Keratinocyte (primary cell): Measurements from ENCODE around the gene ADAM30. TPM values are rescaled to one million over a fixed set of nuclear protein-coding genes. Genes with fewer than 3 reads are reported as not detected.

Experiments used
- DNase-seq: peaks from one replicate; pipeline ENCODE4 v3.0.0-alpha.2; 2011; ENCODE audit warnings: low read depth, missing footprints, low spot score
- FAIRE-seq: peaks from 2 replicates; lab custom pipeline; 2011; peaks lifted over from hg19 to GRCh38; lab: Jason Lieb, UNC
- H2AFZ ChIP-seq: 2 replicates; pipeline ENCODE4 v1.6.0; 2012; ENCODE audit warnings: low read length, control low read depth, inconsistent platforms; ENCODE audit not compliant: control insufficient read depth
- H3K27ac ChIP-seq: 2 replicates; pipeline ENCODE4 v1.5.1; 2011; ENCODE audit warnings: low read length; ENCODE audit not compliant: control insufficient read depth, insufficient read depth
- H3K27me3 ChIP-seq: 3 replicates; pipeline ENCODE4 v1.6.0; 2011; ENCODE audit warnings: low read length; ENCODE audit not compliant: control insufficient read depth, insufficient read depth; ENCODE audit errors: extremely low read depth
- H3K36me3 ChIP-seq, 2 experiments: 2 replicates in 1 of 2; 3 replicates in 1 of 2; pipeline ENCODE4 v1.5.1; 2011; ENCODE audit warnings: low read length in 2 of 2, mild to moderate bottlenecking in 1 of 2; ENCODE audit not compliant: control insufficient read depth in 2 of 2, insufficient read depth in 2 of 2; ENCODE audit errors: extremely low read depth in 1 of 2
- H3K4me1 ChIP-seq: 3 replicates; pipeline ENCODE4 v1.5.1; 2011; ENCODE audit warnings: low read length; ENCODE audit not compliant: control insufficient read depth, insufficient read depth; ENCODE audit errors: extremely low read depth
- H3K4me2 ChIP-seq: 3 replicates; pipeline ENCODE4 v1.6.0; 2011; ENCODE audit warnings: low read depth, low read length; ENCODE audit not compliant: control insufficient read depth, insufficient read depth; ENCODE audit errors: extremely low read depth
- H3K4me3 ChIP-seq, 3 experiments: fragments of 200-600 bp in 1 of 3; sonication (generic) in 1 of 3; 2 replicates in 2 of 3; 3 replicates in 1 of 3; pipeline ENCODE4 v1.5.1; 2011 to 2016; ENCODE audit warnings: low read length in 3 of 3, mild to moderate bottlenecking in 3 of 3, control low read depth in 2 of 3, inconsistent platforms in 1 of 3, low read depth in 1 of 3, mixed read lengths in 1 of 3, mixed run types in 1 of 3, moderate library complexity in 1 of 3; ENCODE audit not compliant: control insufficient read depth in 2 of 3, insufficient read depth in 2 of 3; ENCODE audit errors: extremely low read depth in 1 of 3
- H3K79me2 ChIP-seq: 2 replicates; pipeline ENCODE4 v1.6.0; 2012; ENCODE audit warnings: low read length; ENCODE audit not compliant: control insufficient read depth, insufficient read depth
- H3K9ac ChIP-seq: 3 replicates; pipeline ENCODE4 v1.6.0; 2011; ENCODE audit warnings: low read length; ENCODE audit not compliant: control insufficient read depth, insufficient read depth; ENCODE audit errors: extremely low read depth
- H3K9me1 ChIP-seq: 3 replicates; pipeline ENCODE4 v1.6.0; 2011; ENCODE audit warnings: low read length; ENCODE audit not compliant: control insufficient read depth, insufficient read depth; ENCODE audit errors: extremely low read depth
- H3K9me3 ChIP-seq: 2 replicates; pipeline ENCODE4 v1.5.1; 2012; ENCODE audit warnings: low read depth, low read length; ENCODE audit not compliant: control insufficient read depth
- H4K20me1 ChIP-seq: 3 replicates; pipeline ENCODE4 v1.6.0; 2011; ENCODE audit warnings: low read length; ENCODE audit not compliant: control insufficient read depth, insufficient read depth; ENCODE audit errors: extremely low read depth
- CTCF ChIP-seq, 3 experiments: IDR thresholded peaks in 1 of 3; conservative IDR thresholded peaks in 1 of 3; optimal IDR thresholded peaks in 1 of 3; 2 replicates in 2 of 3; 3 replicates in 1 of 3; pipeline versions ENCODE3 to v1.5.1; 2011; ENCODE audit warnings: low read length in 3 of 3, mild to moderate bottlenecking in 3 of 3, moderate library complexity in 2 of 3, control low read depth in 1 of 3, inconsistent platforms in 1 of 3; ENCODE audit not compliant: insufficient read depth in 2 of 3; ENCODE audit errors: extremely low read depth in 1 of 3
- EZH2 ChIP-seq: IDR thresholded peaks from one replicate; pipeline ENCODE4 v1.6.1; 2012; ENCODE audit warnings: inconsistent platforms, mild to moderate bottlenecking, low read length, moderate library complexity
- dilution Hi-C: fragments of 300-500 bp; cut with MboI; formaldehyde crosslinking; loops from one replicate; pipeline ENCODE4 v1.7.0; 2020; ENCODE audit warnings: low sequenced_read_pairs; ENCODE audit not compliant: extremely low pct_ligation_motif_present
- polyA plus RNA-seq, 5 experiments: library from polyadenylated mRNA; depleted of rRNA in 3 of 5; stranded (reverse) in 3 of 5; stranded (forward) in 1 of 5; unstranded in 1 of 5; fragments of >200 nt; gene quantifications; 1 replicate in 1 of 5; 2 replicates in 3 of 5; 3 replicates in 1 of 5; pipeline versions ENCODE4 v1.2.1 to v1.2.3, GENCODE V29; 2011 to 2012; ENCODE audit warnings: missing spikeins in 2 of 5, low read depth in 1 of 5, low replicate concordance in 1 of 5

ADAM30 gene
- polyA plus RNA-seq, 1 donor (not counting 4 experiments of a cell fraction or from before 2014, with no cell fraction given): not detected

GRCh38 chr1:119878171-119878570, 18.1 kb downstream of the ADAM30 start:
- H3K9me1 ChIP-seq: no peaks in the 10 kb centered on the region

GRCh38 chr1:119874186-119874585, 22.1 kb downstream of the ADAM30 start:
- peak; percentile 69 for FAIRE-seq
- H3K9me1 ChIP-seq: no peaks in the 10 kb centered on the region
- no peaks in the 10 kb centered on the region for H3K9me3 ChIP-seq
- H3K4me1 ChIP-seq: peaks cover 8% of the 10 kb centered on the region
- H3K79me2 ChIP-seq: no peaks in the 10 kb centered on the region
- H2AFZ ChIP-seq: no peak overlapping the region
- H4K20me1 ChIP-seq: no peaks in the 10 kb centered on the region
- no peaks in the 10 kb centered on the region for H3K27me3 ChIP-seq
- H3K9ac ChIP-seq: no peak overlapping the region
- H3K27ac ChIP-seq: no peak overlapping the region
- H3K36me3 ChIP-seq: no peaks in the 10 kb centered on the region
- no peak overlapping the region for H3K4me2 ChIP-seq
- dilution Hi-C loops: no loop called here
- no peak overlapping the region for H3K4me3 ChIP-seq
- DNase-seq: no peak
- TF ChIP-seq CTCF (optimal IDR thresholded peaks at IDR 0.05 in 1 of 3, IDR thresholded peaks at IDR 0.05 in 1 of 3, conservative IDR thresholded peaks at IDR 0.05 in 1 of 3; ENCODE audit: extremely low read depth in 1 of 3, insufficient read depth in 2 of 3, low read length in 3 of 3) (no peak), EZH2 (no peak)

More at GRCh38 chr1:119878171-119878570, 18.1 kb downstream of the ADAM30 start:
- Histone ChIP-seq H2AFZ (no peak overlapping the region), H3K9ac (no peak overlapping the region), H3K36me3 (no peaks in the 10 kb centered on the region), H3K27ac (no peak overlapping the region), H3K9me3 (no peaks in the 10 kb centered on the region), H3K27me3 (no peaks in the 10 kb centered on the region), H3K4me3 (no peak overlapping the region), H3K4me1 (peaks cover 7% of the 10 kb centered on the region), H4K20me1 (no peaks in the 10 kb centered on the region), H3K4me2 (no peak overlapping the region), H3K79me2 (no peaks in the 10 kb centered on the region)
- FAIRE-seq: no peak
- no peak for DNase-seq
- dilution Hi-C loops: no loop called here
- no peak for TF ChIP-seq CTCF (optimal IDR thresholded peaks at IDR 0.05 in 1 of 3, IDR thresholded peaks at IDR 0.05 in 1 of 3, conservative IDR thresholded peaks at IDR 0.05 in 1 of 3; ENCODE audit: extremely low read depth in 1 of 3, insufficient read depth in 2 of 3, low read length in 3 of 3)
- no peak for TF ChIP-seq EZH2
